Mucosa of descending colon (tissue), 3 donors: Measurements from ENCODE around the gene PSMB5. TPM values are rescaled to one million over a fixed set of nuclear protein-coding genes. Genes with fewer than 3 reads are reported as not detected.

Experiments used
- ATAC-seq: fragments of 200-7000 bp; cut with Tn5 transposase; one replicate; pipeline ENCODE4 v1.9.1; 2020; ENCODE audit warnings: mild to moderate bottlenecking, moderate library complexity
- DNase-seq, 3 donors: peaks; one replicate each; pipeline ENCODE4 v3.0.0-alpha.2; 2020
- H3K36me3 ChIP-seq: fragments of 200-600 bp; one replicate; pipeline ENCODE4 v1.8.0; 2021; ENCODE audit warnings: low read depth, mild to moderate bottlenecking
- H3K4me1 ChIP-seq: fragments of 200-600 bp; one replicate; pipeline ENCODE4 v1.8.0; 2021; ENCODE audit warnings: low read depth, mild to moderate bottlenecking
- H3K4me3 ChIP-seq: fragments of 200-600 bp; one replicate; pipeline ENCODE4 v1.8.0; 2021; ENCODE audit warnings: mild to moderate bottlenecking
- H3K9me3 ChIP-seq: fragments of 200-600 bp; one replicate; pipeline ENCODE4 v1.8.0; 2021; ENCODE audit warnings: mild to moderate bottlenecking
- CTCF ChIP-seq: fragments of 200-600 bp; IDR thresholded peaks from one replicate; pipeline ENCODE4 v1.8.0; 2022; ENCODE audit warnings: antibody characterized with exemption, mild to moderate bottlenecking
- intact Hi-C, 2 donors: fragments of 100-400 bp; cut with DNase I in 1 of 2; cut with micrococcal nuclease in 1 of 2; formaldehyde crosslinking; loops; one replicate each; pipeline versions ENCODE4 v1.11.0 to v1.11.1; 2022; cut with DNase I, micrococcal nuclease
- total RNA-seq, 3 donors: library from RNA; stranded (reverse); fragmentation: NEBNext Ultra II Directional in 2 of 3; extraction: Animal tissue kit (Norgen Biotek cat#: 25700) in 2 of 3; gene quantifications; one replicate each; pipeline versions ENCODE4 v1.2.1 to v1.2.4, GENCODE V29; 2021 to 2023
- donor health status: DM: no; HTN: no; CAD: no; lungs with moderate emphysema.
- donor health status: DM: no; HTN: no; CAD: no.
- donor health status: DM: no; HTN: yes; CAD: no.

Gene PSMB5
- total RNA-seq, 3 donors from 2014 or later = 54.4 to 94.3 (median 92.5) TPM

- no peaks in the 10 kb centered on the region for H3K9me3 ChIP-seq
- no peak for TF ChIP-seq CTCF
- no peaks in the 10 kb centered on the region for H3K4me1 ChIP-seq
- H3K4me3 ChIP-seq = no peak overlapping the region
- no peaks in the 10 kb centered on the region for H3K36me3 ChIP-seq
- no peak for ATAC-seq
- no peak for DNase-seq
- intact Hi-C loops = no loop called here
Observed at GRCh38 chr14:23013054-23013748, 21.5 kb downstream of the PSMB5 start.

GRCh38 chr14:23009939-23010726 is 24.6 kb downstream of the PSMB5 start, which contains the start of gene C14orf93:
Gene C14orf93 (minus strand): TSS chr14:23010143. CDS start chr14:22999023, 11,120 bp downstream.
- Histone ChIP-seq H3K4me3 (peak within 1 kb of the TSS; percentile 18), H3K9me3 (no peaks in the 10 kb centered on the region), H3K4me1 (peaks cover 7% of the 10 kb centered on the region), H3K36me3 (no peaks in the 10 kb centered on the region)
- TF ChIP-seq CTCF = no peak
- intact Hi-C loops = no loop called here
- ATAC-seq (peak; percentile 72), DNase-seq (peak; percentile 89 to 92 (median 90))

GRCh38 chr14:23009483-23009938 is 25.2 kb downstream of the PSMB5 start:
- peak in 1 of 3 donors; percentile 22 for DNase-seq
- intact Hi-C loops = no loop called here
- Histone ChIP-seq H3K9me3 (no peaks in the 10 kb centered on the region), H3K4me1 (peaks cover 7% of the 10 kb centered on the region), H3K4me3 (peak overlapping the region; percentile 18), H3K36me3 (no peaks in the 10 kb centered on the region)
- ATAC-seq = no peak
- TF ChIP-seq CTCF = no peak

- DNase-seq (no peak), ATAC-seq (no peak)
- Histone ChIP-seq H3K4me1 (peaks cover 7% of the 10 kb centered on the region), H3K36me3 (no peaks in the 10 kb centered on the region), H3K4me3 (no peak overlapping the region), H3K9me3 (no peaks in the 10 kb centered on the region)
- intact Hi-C loops = no loop called here
- no peak for TF ChIP-seq CTCF
Observed at GRCh38 chr14:23008831-23009230, 25.9 kb downstream of the PSMB5 start.

- intact Hi-C loops = no loop called here
- Histone ChIP-seq H3K36me3 (no peaks in the 10 kb centered on the region), H3K4me3 (peak overlapping the region; percentile 23), H3K9me3 (no peaks in the 10 kb centered on the region), H3K4me1 (peaks cover 7% of the 10 kb centered on the region)
- DNase-seq (peak; percentile 96 to 97 (median 97)), ATAC-seq (peak; percentile 97)
- TF ChIP-seq CTCF = no peak
Observed at GRCh38 chr14:23006544-23007419, 27.9 kb downstream of the PSMB5 start.
